IMR-90 (cell line): ENCODE data around the gene FAT1. TPM values are rescaled to one million over a fixed set of nuclear protein-coding genes. Genes with fewer than 3 reads are reported as not detected.

Experiments used
- ATAC-seq: fragments of 200-7000 bp; cut with Tn5 transposase; 2 replicates; pipeline ENCODE4 v1.9.1; 2020; ENCODE audit warnings: low read depth, mild to moderate bottlenecking, moderate library complexity
- Bru-seq: library from RNA; stranded (reverse); fragments of 400-500 nt; gene quantifications from one replicate; lab custom pipeline; 2021; lab: Mats Ljungman, UMichigan
- BruChase-seq, 2 experiments: library from RNA; stranded (reverse); fragments of 400-500 nt; gene quantifications; one replicate each; lab custom pipeline; 2021; lab: Mats Ljungman, UMichigan
- BruUV-seq: library from RNA; stranded (reverse); fragments of 400-500 nt; replicated peaks from 2 replicates; lab custom pipeline; 2021; lab: Mats Ljungman, UMichigan
- CTCF ChIA-PET: fragments of 300-600 bp; formaldehyde crosslinking; extraction: SDS; loops from one replicate; lab custom pipeline; 2021; ENCODE audit warnings: antibody characterized with exemption; lab: Yijun Ruan, JAX
- POLR2A ChIA-PET: fragments of 300-600 bp; sonication (Branson Sonifier 250); formaldehyde crosslinking; loops from one replicate; lab custom pipeline; 2022; ENCODE audit warnings: antibody characterized with exemption; ENCODE audit not compliant: unreplicated experiment; lab: Charles Lee
- DNase-seq: peaks from one replicate; pipeline ENCODE4 v3.0.0; 2013
- H2AFZ ChIP-seq: replicated peaks from 2 replicates; pipeline ENCODE3; 2013; ENCODE audit warnings: low read length, mild to moderate bottlenecking; ENCODE audit not compliant: poor library complexity
- H2AK5ac ChIP-seq: 2 replicates; pipeline ENCODE4 v1.6.1; 2013; ENCODE audit warnings: low read depth, low read length, inconsistent platforms
- H2AK9ac ChIP-seq: replicated peaks from 2 replicates; pipeline ENCODE3; 2013; ENCODE audit warnings: mild to moderate bottlenecking, low read depth, low read length, moderate library complexity; ENCODE audit not compliant: poor library complexity
- H2BK120ac ChIP-seq: 2 replicates; pipeline ENCODE4 v1.6.1; 2013; ENCODE audit warnings: low read depth, low read length, inconsistent platforms
- H2BK15ac ChIP-seq: 3 replicates; pipeline ENCODE4 v1.6.1; 2013; ENCODE audit warnings: low read depth, low read length, inconsistent platforms
- H2BK20ac ChIP-seq: 2 replicates; pipeline ENCODE4 v1.6.1; 2013; ENCODE audit warnings: low read depth, mild to moderate bottlenecking, inconsistent platforms, low read length, moderate library complexity
- H2BK5ac ChIP-seq: 2 replicates; pipeline ENCODE4 v1.6.1; 2013; ENCODE audit warnings: mild to moderate bottlenecking, low read depth, low read length, inconsistent platforms; ENCODE audit not compliant: poor library complexity, severe bottlenecking
- H3K14ac ChIP-seq: replicated peaks from 2 replicates; pipeline ENCODE4 v1.6.1; 2013; ENCODE audit warnings: low read depth, low read length, inconsistent platforms
- H3K18ac ChIP-seq: 2 replicates; pipeline ENCODE4 v1.6.1; 2013; ENCODE audit warnings: low read depth, low read length, control low read depth
- H3K23ac ChIP-seq: 2 replicates; pipeline ENCODE4 v1.6.1; 2013; ENCODE audit warnings: low read depth, low read length, inconsistent platforms
- H3K27ac ChIP-seq: 2 replicates; pipeline ENCODE4 v1.5.1; 2013; ENCODE audit warnings: mild to moderate bottlenecking, control low read depth, low read length; ENCODE audit not compliant: insufficient read depth
- H3K27me3 ChIP-seq: 2 replicates; pipeline ENCODE4 v1.6.1; 2013; ENCODE audit warnings: low read length; ENCODE audit not compliant: control insufficient read depth, insufficient read depth
- H3K36me3 ChIP-seq: 2 replicates; pipeline ENCODE4 v1.6.1; 2013; ENCODE audit warnings: low read length, mixed read lengths; ENCODE audit not compliant: control insufficient read depth, insufficient read depth
- H3K4ac ChIP-seq: 2 replicates; pipeline ENCODE4 v1.6.1; 2013; ENCODE audit warnings: low read depth, low read length, inconsistent platforms
- H3K4me1 ChIP-seq: 2 replicates; pipeline ENCODE4 v1.6.1; 2013; ENCODE audit warnings: low read length, mixed read lengths; ENCODE audit not compliant: control insufficient read depth, insufficient read depth
- H3K4me2 ChIP-seq: 2 replicates; pipeline ENCODE4 v1.6.1; 2013; ENCODE audit warnings: low read depth, mild to moderate bottlenecking, control low read depth, low read length, moderate library complexity
- H3K4me3 ChIP-seq: 2 replicates; pipeline ENCODE4 v1.5.1; 2013; ENCODE audit warnings: low read depth, mild to moderate bottlenecking, control low read depth, low read length, moderate library complexity; ENCODE audit not compliant: insufficient read depth
- H3K56ac ChIP-seq: 2 replicates; pipeline ENCODE4 v1.6.1; 2013; ENCODE audit warnings: low read length, inconsistent platforms; ENCODE audit not compliant: insufficient read depth; ENCODE audit errors: extremely low read depth
- H3K79me1 ChIP-seq, 2 experiments: 2 replicates each; pipeline ENCODE4 v1.6.1; 2013; ENCODE audit warnings: low read length in 2 of 2, inconsistent platforms in 1 of 2, low read depth in 1 of 2
- H3K9ac ChIP-seq: 2 replicates; pipeline ENCODE4 v1.6.1; 2013; ENCODE audit warnings: low read depth, low read length, control low read depth
- H3K9me1 ChIP-seq: 2 replicates; pipeline ENCODE4 v1.6.1; 2013; ENCODE audit warnings: low read length, inconsistent platforms; ENCODE audit not compliant: insufficient read depth
- H3K9me3 ChIP-seq: 2 replicates; pipeline ENCODE4 v1.6.1; 2013; ENCODE audit warnings: low read length; ENCODE audit not compliant: control insufficient read depth, insufficient read depth
- H4K20me1 ChIP-seq: 2 replicates; pipeline ENCODE4 v1.6.1; 2013; ENCODE audit warnings: low read length, inconsistent platforms; ENCODE audit not compliant: insufficient read depth
- H4K5ac ChIP-seq: 2 replicates; pipeline ENCODE4 v1.6.1; 2013; ENCODE audit warnings: mild to moderate bottlenecking, low read depth, low read length, control low read depth
- H4K8ac ChIP-seq, 2 experiments: 2 replicates each; pipeline ENCODE4 v1.6.1; 2013; ENCODE audit warnings: low read depth in 2 of 2, low read length in 2 of 2, control low read depth in 1 of 2, inconsistent platforms in 1 of 2
- H4K91ac ChIP-seq: 2 replicates; pipeline ENCODE4 v1.6.1; 2013; ENCODE audit warnings: low read depth, low read length, inconsistent platforms; ENCODE audit not compliant: insufficient read depth
- BHLHE40 ChIP-seq: fragments of 150-350 bp; IDR thresholded peaks from 2 replicates; pipeline ENCODE4 v1.6.1; 2016; ENCODE audit warnings: mild to moderate bottlenecking, low read depth, low read length
- CEBPB ChIP-seq: IDR thresholded peaks from 2 replicates; pipeline ENCODE4 v1.6.1; 2012; ENCODE audit warnings: low read depth, low read length, improper control_type of control experiment
- CHD1 ChIP-seq: IDR thresholded peaks from 2 replicates; pipeline ENCODE4 v1.6.1; 2012; ENCODE audit warnings: low read depth, low read length, improper control_type of control experiment
- CTCF ChIP-seq: conservative IDR thresholded peaks from 2 replicates; pipeline ENCODE4 v1.5.1; 2012; ENCODE audit warnings: mild to moderate bottlenecking, low read depth, low read length, improper control_type of control experiment
- ELK1 ChIP-seq: fragments of 150-350 bp; IDR thresholded peaks from 2 replicates; pipeline ENCODE4 v1.6.1; 2016; ENCODE audit warnings: low read depth, mild to moderate bottlenecking, low read length, moderate library complexity, borderline replicate concordance
- FOS ChIP-seq: fragments of 150-350 bp; IDR thresholded peaks from 2 replicates; pipeline ENCODE4 v1.6.1; 2016; ENCODE audit warnings: low read depth, low read length
- MAZ ChIP-seq: IDR thresholded peaks from 2 replicates; pipeline ENCODE4 v1.6.1; 2012; ENCODE audit warnings: low read depth, mild to moderate bottlenecking, low read length, improper control_type of control experiment, moderate library complexity, borderline replicate concordance
- POLR2A ChIP-seq: IDR thresholded peaks from 2 replicates; pipeline ENCODE4 v1.6.1; 2012; ENCODE audit warnings: mild to moderate bottlenecking, low read depth, low read length
- RAD21 ChIP-seq: IDR thresholded peaks from 2 replicates; pipeline ENCODE4 v1.6.1; 2012; ENCODE audit warnings: low read length, improper control_type of control experiment
- RFX5 ChIP-seq: IDR thresholded peaks from 2 replicates; pipeline ENCODE4 v1.8.0; 2012; ENCODE audit warnings: low read depth, mild to moderate bottlenecking, low read length, moderate library complexity
- USF2 ChIP-seq: fragments of 150-350 bp; IDR thresholded peaks from 2 replicates; pipeline ENCODE4 v1.6.1; 2017; ENCODE audit warnings: mild to moderate bottlenecking, antibody characterized with exemption, low read length, low read depth
- WGBS, 2 experiments: methylation state at CpG; one replicate each; pipeline versions ENCODE4 v1.1.5 to v1.1.7; 2013; ENCODE audit warnings: missing lambda C conversion rate in 2 of 2; ENCODE audit not compliant: insufficient read length in 1 of 2; ENCODE audit errors: extremely low coverage in 2 of 2; 5-methylcytosine and 5-hydroxymethylcytosine counted together
- dilution Hi-C: fragments of 300-500 bp; cut with HindIII; formaldehyde crosslinking; loops from one replicate; pipeline ENCODE4 v1.14.3; 2018; ENCODE audit warnings: low sequenced_read_pairs; ENCODE audit not compliant: unreplicated experiment
- in situ Hi-C: fragments of 300-500 bp; cut with MboI; formaldehyde crosslinking; loops from 3 replicates; pipeline ENCODE4 v1.14.3; 2019; ENCODE audit warnings: low sequenced_read_pairs, inconsistent platforms, mixed read lengths
- intact Hi-C: fragments of 100-400 bp; cut with micrococcal nuclease; formaldehyde crosslinking; loops from 2 replicates; pipeline ENCODE4 v1.10.0; 2022
- long read RNA-seq: library from polyadenylated mRNA; unstranded; transcript quantifications from one replicate; pipeline ENCODE4 v2.0.0, GENCODE V29; 2021; ENCODE audit not compliant: unreplicated experiment
- polyA plus RNA-seq, 3 experiments: library from polyadenylated mRNA; depleted of rRNA; stranded (reverse); fragments of >200 nt; gene quantifications; 2 replicates each; pipeline ENCODE4 v1.2.3, GENCODE V29; 2012; ENCODE audit warnings: low replicate concordance in 1 of 3
- total RNA-seq: library from RNA; depleted of rRNA; stranded (reverse); fragments of >200 nt; gene quantifications from 2 replicates; pipeline ENCODE4 v1.2.3, GENCODE V29; 2012; rRNA removed

The FAT1 gene
- total RNA-seq (464 and 519 TPM in 2 replicates), polyA plus RNA-seq (2012; rRNA removed) (156 and 171 TPM in 2 replicates), Bru-seq, nascent RNA (percentile 99 among the genes with signal in this experiment), BruChase-seq, experiment 1, labeled RNA remaining after a 6-hour chase (percentile 99 among the genes with signal in this experiment), BruChase-seq, experiment 2, labeled RNA remaining after a 2-hour chase (percentile 99 among the genes with signal in this experiment)
- polyA plus RNA-seq (2012; cell fraction: cytosol; rRNA removed) = 126 and 202 TPM in 2 replicates
- polyA plus RNA-seq (2012; cell fraction: nucleus; rRNA removed; ENCODE audit: low replicate concordance) = 206 and 325 TPM in 2 replicates
- long read RNA-seq, partial matches to known transcripts = 9 of 56 reads
- long read RNA-seq, other reads (novel, unspliced or antisense) = 42 of 56 reads

- H3K36me3 ChIP-seq = peaks cover 10% of the 10 kb centered on the region
- peak within 1 kb of the TSS; percentile 90 for H2BK5ac ChIP-seq
- peak within 1 kb of the TSS; percentile 89 for H3K23ac ChIP-seq
- H3K4ac ChIP-seq = peak within 1 kb of the TSS; percentile 96
- H3K4me1 ChIP-seq = peaks cover 7% of the 10 kb centered on the region
- in situ Hi-C loops (loop anchor here (10.0 kb wide), 1 partner anchor 881 kb away; no protein-coding TSS in a partner anchor), intact Hi-C loops (loop anchor here (1.0 to 10.0 kb wide), 8 partner anchors 47 to 1181 kb away; no protein-coding TSS in a partner anchor), dilution Hi-C loops (no loop called here)
- peaks cover 0 to 22% of the 10 kb centered on the region in 2 experiments; a peak in 3 of 4 replicates for H3K79me1 ChIP-seq
- peak within 1 kb of the TSS; percentile 89 for H3K4me3 ChIP-seq
- peaks cover 54% of the 10 kb centered on the region for H4K20me1 ChIP-seq
- H2BK120ac ChIP-seq = peak within 1 kb of the TSS; percentile 64
- peak within 1 kb of the TSS; percentile 100 for H3K9ac ChIP-seq
- peaks cover 4% of the 10 kb centered on the region; the same call in 1 of the 2 replicates for H3K9me3 ChIP-seq
- POLR2A ChIA-PET = interaction anchor here (0.6 to 0.7 kb wide), 2 partner anchors 101 to 167 kb away, joined by 3 to 4 read pairs; no protein-coding TSS in a partner anchor
- peak within 1 kb of the TSS; percentile 91 for H3K14ac ChIP-seq
- H2AK9ac ChIP-seq = peak within 1 kb of the TSS; percentile 76
- peak within 1 kb of the TSS; percentile 84 for H4K5ac ChIP-seq
- peak within 1 kb of the TSS; percentile 36; the same call in 1 of the 2 replicates for H2AK5ac ChIP-seq
- peak within 1 kb of the TSS; percentile 95 for H3K56ac ChIP-seq
- peak within 1 kb of the TSS; percentile 97 for H3K27ac ChIP-seq
- 0 out of 2 replicates have a peak, but pooled peaks cover 6% of the 10 kb centered on the region for H3K9me1 ChIP-seq
- H3K18ac ChIP-seq = peak within 1 kb of the TSS; percentile 90
- peak within 1 kb of the TSS; percentile 18; the same call in 1 of the 3 replicates for H2BK15ac ChIP-seq
- H3K4me2 ChIP-seq = peak within 1 kb of the TSS; percentile 94
- peak within 1 kb of the TSS; percentile 90 for H4K91ac ChIP-seq
- DNase-seq (peak; percentile 71), ATAC-seq (peak; percentile 3)
- H4K8ac ChIP-seq = peak within 1 kb of the TSS; percentile 43 to 74
- peak within 1 kb of the TSS; percentile 28 for H2BK20ac ChIP-seq
- no peaks in the 10 kb centered on the region for H3K27me3 ChIP-seq
- CTCF ChIA-PET = interaction anchor here (0.6 kb wide), 1 partner anchor 85 kb away, joined by 4 read pairs; no protein-coding TSS in a partner anchor
- H2AFZ ChIP-seq = peak within 1 kb of the TSS; percentile 88
- BruUV-seq = no TSS peak
- WGBS, 2 experiments = 0% methylated on average over 26 of the region's 112 CpGs; no CpG with 5 or more reads in 1 of the 2 experiments
- TF ChIP-seq CHD1 (no peak), RAD21 (no peak), MAZ (peak; percentile 70; the same call in 1 of the 2 replicates), CEBPB (no peak), ELK1 (no peak), CTCF (no peak), POLR2A (peak; percentile 82), BHLHE40 (0 out of 2 replicates have a peak, but pooled peaks have one; percentile 14), RFX5 (no peak), USF2 (no peak), FOS (no peak)
Observed at GRCh38 chr4:186723292-186724057, at the start of gene FAT1. Gene FAT1, minus strand, starts transcription at chr4:186723856. Its CDS starts 14,029 bp downstream, at chr4:186709827.
